HFFc6 (cell line): Measurements from ENCODE around the gene GUCD1. TPM values are rescaled to one million over a fixed set of nuclear protein-coding genes. Genes with fewer than 3 reads are reported as not detected.

Experiments
- DNase-seq: peaks from one replicate; pipeline ENCODE4 v3.0.0-alpha.2; 2018
- H3K27ac Mint-ChIP-seq: 2 replicates; pipeline ENCODE4 v1.8.0; 2020; ENCODE audit warnings: mild to moderate bottlenecking, mixed read lengths
- H3K27me3 Mint-ChIP-seq: 2 replicates; pipeline ENCODE4 v1.8.0; 2021; ENCODE audit warnings: mild to moderate bottlenecking, moderate library complexity, mixed read lengths; ENCODE audit not compliant: insufficient read depth
- H3K36me3 Mint-ChIP-seq: 2 replicates; pipeline ENCODE4 v1.8.0; 2021; ENCODE audit warnings: low read depth, mixed read lengths
- H3K4me1 Mint-ChIP-seq: 2 replicates; pipeline ENCODE4 v1.8.0; 2020; ENCODE audit warnings: low read depth, mixed read lengths
- H3K4me3 Mint-ChIP-seq: 2 replicates; pipeline ENCODE4 v1.8.0; 2020; ENCODE audit warnings: mild to moderate bottlenecking, moderate library complexity, mixed read lengths
- H3K9me3 Mint-ChIP-seq: 2 replicates; pipeline ENCODE4 v1.8.0; 2020; ENCODE audit warnings: mild to moderate bottlenecking, mixed read lengths
- total RNA-seq, 6 experiments: library from RNA; stranded (reverse); fragmentation: NEBNext Ultra II Directional; extraction: Animal tissue kit (Norgen Biotek cat#: 25700); gene quantifications; 2 replicates in 1 of 6; 3 replicates in 5 of 6; pipeline ENCODE4 v1.2.3, GENCODE V29; 2021
- TF ChIP-seq, protein P1 (sequence below): fragments of 200-600 bp; sonication (generic); IDR thresholded peaks from 2 replicates; pipeline ENCODE4 v1.5.0; 2021; ENCODE audit warnings: antibody characterized with exemption, mild to moderate bottlenecking

Gene GUCD1
- total RNA-seq, 6 experiments from 2014 or later: 82.4 to 99.5 (median 89.0) TPM

- no peak overlapping the region for H3K4me3 Mint-ChIP-seq
- DNase-seq: no peak
- H3K9me3 Mint-ChIP-seq: no peaks in the 10 kb centered on the region
- peaks cover 17% of the 10 kb centered on the region for H3K4me1 Mint-ChIP-seq
- TF ChIP-seq, protein P1, sequence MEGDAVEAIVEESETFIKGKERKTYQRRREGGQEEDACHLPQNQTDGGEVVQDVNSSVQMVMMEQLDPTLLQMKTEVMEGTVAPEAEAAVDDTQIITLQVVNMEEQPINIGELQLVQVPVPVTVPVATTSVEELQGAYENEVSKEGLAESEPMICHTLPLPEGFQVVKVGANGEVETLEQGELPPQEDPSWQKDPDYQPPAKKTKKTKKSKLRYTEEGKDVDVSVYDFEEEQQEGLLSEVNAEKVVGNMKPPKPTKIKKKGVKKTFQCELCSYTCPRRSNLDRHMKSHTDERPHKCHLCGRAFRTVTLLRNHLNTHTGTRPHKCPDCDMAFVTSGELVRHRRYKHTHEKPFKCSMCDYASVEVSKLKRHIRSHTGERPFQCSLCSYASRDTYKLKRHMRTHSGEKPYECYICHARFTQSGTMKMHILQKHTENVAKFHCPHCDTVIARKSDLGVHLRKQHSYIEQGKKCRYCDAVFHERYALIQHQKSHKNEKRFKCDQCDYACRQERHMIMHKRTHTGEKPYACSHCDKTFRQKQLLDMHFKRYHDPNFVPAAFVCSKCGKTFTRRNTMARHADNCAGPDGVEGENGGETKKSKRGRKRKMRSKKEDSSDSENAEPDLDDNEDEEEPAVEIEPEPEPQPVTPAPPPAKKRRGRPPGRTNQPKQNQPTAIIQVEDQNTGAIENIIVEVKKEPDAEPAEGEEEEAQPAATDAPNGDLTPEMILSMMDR: no peak
- H3K36me3 Mint-ChIP-seq: peaks cover 23% of the 10 kb centered on the region
- H3K27me3 Mint-ChIP-seq: no peaks in the 10 kb centered on the region; the same call in 1 of the 2 replicates
- no peak overlapping the region for H3K27ac Mint-ChIP-seq
Observed at GRCh38 chr22:24567668-24568067, 12.7 kb upstream of the GUCD1 start.

- Mint-ChIP-seq H3K36me3 (peaks cover 21% of the 10 kb centered on the region), H3K27me3 (no peaks in the 10 kb centered on the region; the same call in 1 of the 2 replicates), H3K4me1 (peaks cover 17% of the 10 kb centered on the region), H3K27ac (peak overlapping the region; percentile 40; the same call in 1 of the 2 replicates), H3K4me3 (no peak overlapping the region), H3K9me3 (no peaks in the 10 kb centered on the region)
- DNase-seq: no peak
- TF ChIP-seq, protein P1: no peak
Observed at GRCh38 chr22:24566899-24567511, 12.1 kb upstream of the GUCD1 start.

- Mint-ChIP-seq H3K4me1 (peaks cover 17% of the 10 kb centered on the region), H3K9me3 (no peaks in the 10 kb centered on the region), H3K27me3 (no peaks in the 10 kb centered on the region), H3K36me3 (peaks cover 14% of the 10 kb centered on the region; the same call in 1 of the 2 replicates), H3K4me3 (no peak overlapping the region), H3K27ac (no peak overlapping the region)
- DNase-seq: no peak
- TF ChIP-seq, protein P1: no peak
Observed at GRCh38 chr22:24565077-24565476, 10.1 kb upstream of the GUCD1 start.

- Mint-ChIP-seq H3K27ac (peak overlapping the region; percentile 23), H3K36me3 (peaks cover 9% of the 10 kb centered on the region; the same call in 1 of the 2 replicates), H3K4me1 (peaks cover 17% of the 10 kb centered on the region)
Observed at GRCh38 chr22:24564376-24565058, 9.6 kb upstream of the GUCD1 start.

DNA sequence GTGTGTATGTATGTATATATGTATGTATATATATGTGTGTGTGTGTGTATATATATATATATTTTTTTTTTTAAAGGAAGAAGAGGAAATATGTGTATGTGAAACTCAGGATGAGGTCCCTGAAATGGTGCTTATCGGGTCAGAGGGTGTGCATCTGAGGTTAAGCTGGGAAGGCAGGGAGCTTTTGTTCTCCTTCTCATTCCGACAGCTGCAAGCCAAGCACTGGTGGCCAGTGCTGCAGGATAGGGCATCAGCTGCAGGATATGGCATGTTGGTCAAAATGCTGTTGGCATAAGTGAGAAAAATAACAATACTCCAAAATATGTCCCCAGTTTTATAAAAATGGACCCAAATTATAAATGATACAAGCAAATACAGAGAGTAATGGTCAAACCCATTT, 8.3 kb upstream of the GUCD1 start:
- Mint-ChIP-seq H3K36me3 (peaks cover 11% of the 10 kb centered on the region), H3K27me3 (no peaks in the 10 kb centered on the region), H3K27ac (no peak overlapping the region), H3K4me3 (no peak overlapping the region), H3K9me3 (no peaks in the 10 kb centered on the region), H3K4me1 (peaks cover 28% of the 10 kb centered on the region)
- no peak for DNase-seq
- TF ChIP-seq, protein P1: no peak

More at GRCh38 chr22:24564376-24565058, 9.6 kb upstream of the GUCD1 start:
- DNase-seq: no peak
- H3K9me3 Mint-ChIP-seq: no peaks in the 10 kb centered on the region
- TF ChIP-seq, protein P1: no peak
- no peak overlapping the region for H3K4me3 Mint-ChIP-seq
- no peaks in the 10 kb centered on the region for H3K27me3 Mint-ChIP-seq
